Kidney (tissue), 14 donors: ENCODE measurements around the gene PCDHB7. TPM values are rescaled to one million over a fixed set of nuclear protein-coding genes. Genes with fewer than 3 reads are reported as not detected.
"Not testable (repeated sequence)": the region's sequence is repeated elsewhere in the genome, so short reads cannot be mapped to it uniquely, and the experiment has no call there.

Source experiments
- DNase-seq, 5 donors: peaks; one replicate each; pipeline ENCODE4 v3.0.0-alpha.2; 2013 to 2020
- FAIRE-seq: peaks from 2 replicates; lab custom pipeline; 2012; peaks lifted over from hg19 to GRCh38; lab: Jason Lieb, UNC
- H3K27ac ChIP-seq, 2 donors: one replicate each; pipeline ENCODE4 v1.7.0; 2013; ENCODE audit warnings: low read depth in 2 of 2, low read length in 2 of 2, inconsistent platforms in 1 of 2
- H3K27me3 ChIP-seq: one replicate; pipeline ENCODE4 v1.7.1; 2013; ENCODE audit warnings: low read length, inconsistent platforms; ENCODE audit not compliant: control insufficient read depth, insufficient read depth
- H3K36me3 ChIP-seq, 3 donors: one replicate each; pipeline versions ENCODE4 v1.7.0 to v1.7.1; 2013; ENCODE audit warnings: low read length in 3 of 3, control low read depth in 1 of 3, inconsistent platforms in 1 of 3; ENCODE audit not compliant: insufficient read depth in 3 of 3, control insufficient read depth in 2 of 3
- H3K4me1 ChIP-seq, 3 donors: one replicate each; pipeline versions ENCODE4 v1.7.0 to v1.7.1; 2013; ENCODE audit warnings: low read length in 3 of 3, inconsistent platforms in 1 of 3, low read depth in 1 of 3; ENCODE audit not compliant: control insufficient read depth in 2 of 3, insufficient read depth in 2 of 3
- H3K4me3 ChIP-seq, 3 donors: one replicate each; pipeline versions ENCODE4 v1.7.0 to v1.8.1; 2013; ENCODE audit warnings: low read length in 3 of 3, control low read depth in 1 of 3, inconsistent platforms in 1 of 3
- H3K9ac ChIP-seq, 3 donors: one replicate each; pipeline versions ENCODE4 v1.7.0 to v1.7.1; 2013; ENCODE audit warnings: low read length in 3 of 3, control low read depth in 1 of 3, inconsistent platforms in 1 of 3
- H3K9me3 ChIP-seq, 3 donors: one replicate each; pipeline versions ENCODE4 v1.7.0 to v1.7.1; 2013; ENCODE audit warnings: low read length in 3 of 3, control low read depth in 1 of 3, inconsistent platforms in 1 of 3; ENCODE audit not compliant: control insufficient read depth in 2 of 3, insufficient read depth in 1 of 3
- CTCF ChIP-seq: IDR thresholded peaks from 3 replicates; pipeline ENCODE4 v1.5.1; 2012; ENCODE audit warnings: mild to moderate bottlenecking, moderate library complexity, borderline replicate concordance; ENCODE audit not compliant: insufficient read depth; ENCODE audit errors: extremely low read depth
- intact Hi-C: fragments of 100-400 bp; cut with DNase I; formaldehyde crosslinking; loops from one replicate; pipeline ENCODE4 v1.11.1; 2022
- polyA plus RNA-seq: library from polyadenylated mRNA; stranded (reverse); fragments of 350-450 nt; fragmentation: Illumina TruSeq; extraction: RNeasy Lipid Tissue Mini Kit (QIAGEN cat#74804); gene quantifications from one replicate; pipeline ENCODE4 v1.2.3, GENCODE V29; 2014; ENCODE audit warnings: low read depth, low replicate concordance; ENCODE audit not compliant: insufficient read depth
- total RNA-seq: library from RNA; stranded (reverse); fragmentation: NEBNext Ultra II Directional; extraction: Animal tissue kit (Norgen Biotek cat#: 25700); gene quantifications from one replicate; pipeline ENCODE4 v1.2.1, GENCODE V29; 2021
- donor health status: control.
- donor health status: control.
- donor health status: control.
- donor health status: control.
- donor health status: control.
- donor health status: DM: yes; HTN: yes; CAD: no.
- donor health status: Normal renal cell carcinoma (clear cell type).

Gene PCDHB7
- total and polyA plus RNA-seq, 2 donors from 2014 or later: 0.97 to 2.3 TPM

- Histone ChIP-seq H3K4me3 (peak within 1 kb of the TSS; percentile 36 to 50 (median 37)), H3K9me3 (peaks cover 0 to 22% (median 22%) of the 10 kb centered on the region in 3 donors), H3K27ac (no peak within 1 kb of the TSS), H3K4me1 (no peaks in the 10 kb centered on the region), H3K36me3 (no peaks in the 10 kb centered on the region), H3K9ac (no peak within 1 kb of the TSS), H3K27me3 (no peaks in the 10 kb centered on the region)
- DNase-seq (peak; percentile 44 to 67 (median 50)), FAIRE-seq (no peak)
- intact Hi-C loops: no loop called here
- peak; percentile 40 for TF ChIP-seq CTCF
These were observed 9.8 kb downstream of the PCDHB7 start, which contains the start of gene PCDHB16 for GRCh38 chr5:141182248-141182647. Gene PCDHB16, plus strand, starts transcription at chr5:141182387. Its CDS starts 173 bp downstream, at chr5:141182560.

- DNase-seq: peak in 1 of 5 donors; percentile 32
- H3K36me3 ChIP-seq, intact Hi-C loops, H3K4me1 ChIP-seq, H3K4me3 ChIP-seq, FAIRE-seq, H3K9ac ChIP-seq, H3K27ac ChIP-seq, H3K27me3 ChIP-seq: not testable (repeated sequence)
- H3K9me3 ChIP-seq: peaks cover 0 to 16% (median 15%) of the 10 kb centered on the region in 3 donors
These were observed 11.8 kb downstream of the PCDHB7 start for GRCh38 chr5:141184117-141184855.

- peak; percentile 34 for TF ChIP-seq CTCF
- Histone ChIP-seq H3K9me3 (peaks cover 0 to 24% (median 16%) of the 10 kb centered on the region in 3 donors), H3K4me3 (peak within 1 kb of the TSS; percentile 16 to 50 (median 28))
These were observed 14.6 kb downstream of the PCDHB7 start, which contains the start of gene PCDHB9 for GRCh38 chr5:141186897-141187512. Gene PCDHB9, plus strand, starts transcription at chr5:141187161. Its CDS starts 158 bp downstream, at chr5:141187319.

GRCh38 chr5:141188682-141189081 is 16.2 kb downstream of the PCDHB7 start:
- peaks cover 0 to 18% (median 6%) of the 10 kb centered on the region in 3 donors for H3K9me3 ChIP-seq
- H3K4me1 ChIP-seq, intact Hi-C loops, H3K36me3 ChIP-seq, H3K27ac ChIP-seq, H3K27me3 ChIP-seq, FAIRE-seq, H3K4me3 ChIP-seq, H3K9ac ChIP-seq: not testable (repeated sequence)
- peak in 1 of 5 donors; percentile 44 for DNase-seq

More at GRCh38 chr5:141186897-141187512, 14.6 kb downstream of the PCDHB7 start, which contains the start of gene PCDHB9:
- Histone ChIP-seq H3K27me3 (no peaks in the 10 kb centered on the region), H3K4me1 (no peaks in the 10 kb centered on the region), H3K36me3 (no peaks in the 10 kb centered on the region), H3K27ac (no peak within 1 kb of the TSS), H3K9ac (no peak within 1 kb of the TSS)
- intact Hi-C loops: no loop called here
- FAIRE-seq (no peak), DNase-seq (peak in 2 of 5 donors; percentile 17 to 28)

GRCh38 chr5:141189131-141189530 is 16.7 kb downstream of the PCDHB7 start:
- H3K36me3 ChIP-seq, FAIRE-seq: not testable (repeated sequence)

More at GRCh38 chr5:141189131-141189530, 16.7 kb downstream of the PCDHB7 start:
- intact Hi-C loops, DNase-seq, H3K4me1 ChIP-seq, H3K27ac ChIP-seq, H3K27me3 ChIP-seq, H3K9ac ChIP-seq, H3K4me3 ChIP-seq: not testable (repeated sequence)
- H3K9me3 ChIP-seq: peaks cover 0 to 18% (median 6%) of the 10 kb centered on the region in 3 donors
